CD4-positive, alpha-beta T cell treated with Interleukin-2 at 100 ng/mL for 4 hours (primary cell): ENCODE results near the gene FGD6.
"Not testable (repeated sequence)": the region's sequence is repeated elsewhere in the genome, so short reads cannot be mapped to it uniquely, and the experiment has no call there.

Experiments used
- DNase-seq: peaks from one replicate; pipeline ENCODE4 v3.0.0-alpha.2; 2020; ENCODE audit warnings: low spot score

FGD6 gene

DNA sequence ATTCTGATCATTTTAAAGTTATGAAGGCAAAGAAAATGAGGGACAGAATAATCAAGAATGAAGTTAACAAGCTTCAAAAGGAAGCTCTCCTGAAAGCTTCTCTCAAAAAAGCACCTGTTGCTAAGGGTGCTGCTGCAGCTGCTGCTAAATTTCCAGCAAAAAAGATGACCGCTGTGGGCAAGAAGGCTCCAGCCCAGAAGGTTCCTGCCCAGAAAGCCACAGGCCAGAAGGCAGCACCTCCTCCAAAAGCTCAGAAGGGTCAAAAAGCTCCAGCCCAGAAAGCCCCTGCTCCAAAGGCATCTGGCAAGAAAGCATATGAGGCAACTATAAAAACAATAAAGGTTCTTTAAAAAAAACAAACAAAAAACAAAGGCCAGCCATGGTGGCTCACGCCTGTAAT lies 91.2 kb downstream of the FGD6 start:
- DNase-seq = no peak

DNA sequence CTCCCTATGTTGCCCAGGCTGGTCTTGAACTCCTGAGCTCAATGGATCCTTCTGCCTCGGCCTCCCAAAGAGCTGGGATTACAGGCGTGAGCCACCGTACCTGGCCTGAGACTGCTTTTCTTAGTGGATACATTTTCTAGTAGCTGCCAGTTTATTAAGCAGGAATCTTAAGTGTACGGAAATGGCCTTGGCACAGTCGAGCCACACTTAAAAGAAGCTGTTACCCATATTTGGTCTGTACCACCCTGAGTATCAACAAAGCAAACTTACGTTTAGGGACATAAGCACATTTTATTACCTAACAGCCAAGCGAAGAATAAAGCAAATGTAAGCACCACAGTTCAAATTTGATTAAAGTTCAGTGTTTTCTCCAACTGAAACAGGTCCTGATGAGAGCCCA lies 93.2 kb downstream of the FGD6 start:
- DNase-seq = no peak

DNA sequence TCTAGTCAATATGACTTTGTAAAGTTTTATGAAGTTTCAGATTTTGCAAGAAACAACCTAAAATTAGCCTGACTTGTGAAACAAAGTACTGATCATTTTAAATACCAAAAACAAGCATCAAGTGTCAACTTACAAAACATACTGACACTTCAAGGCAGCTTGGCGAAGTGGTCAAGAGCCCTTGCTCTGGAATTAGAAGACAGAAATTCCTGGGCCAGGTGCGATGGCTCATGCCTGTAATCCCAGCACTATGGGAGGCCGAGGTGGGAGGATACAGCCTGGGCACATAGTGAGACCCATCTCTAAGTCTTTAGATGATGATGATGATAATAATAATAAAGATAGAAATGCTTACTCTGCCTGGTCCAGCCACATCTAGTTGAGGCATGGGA lies 98.5 kb downstream of the FGD6 start:
- DNase-seq = no peak

DNA sequence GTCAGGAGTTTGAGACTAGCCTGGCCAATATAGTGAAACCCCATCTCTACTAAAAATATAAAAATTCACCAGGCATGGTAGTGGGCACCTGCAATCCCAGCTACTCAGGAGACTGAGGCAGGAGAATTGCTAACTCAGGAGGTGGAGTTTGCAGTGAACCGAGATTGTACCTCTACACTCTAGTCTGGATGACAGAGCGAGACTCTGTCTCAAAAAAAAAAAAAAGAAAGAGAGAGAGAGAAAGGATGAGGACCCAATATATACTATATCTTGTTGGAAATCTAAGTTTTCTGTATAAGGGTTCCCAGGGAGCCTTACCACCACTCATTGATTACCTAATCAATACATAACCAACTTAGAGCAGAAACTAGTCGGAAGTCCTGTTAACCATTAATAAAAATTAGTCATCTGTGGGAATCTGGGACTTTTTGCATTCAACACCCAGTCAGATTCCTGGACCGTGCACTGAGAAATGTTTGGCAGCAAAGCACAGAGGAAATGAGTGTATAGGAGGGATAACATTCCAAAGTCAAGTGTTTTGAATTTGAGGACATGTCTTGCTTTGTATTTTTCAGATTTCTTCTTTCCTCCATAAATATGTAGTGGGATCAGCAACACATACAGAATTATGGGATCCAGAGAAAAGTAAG lies 99.0 kb downstream of the FGD6 start:
- no peak for DNase-seq

DNA sequence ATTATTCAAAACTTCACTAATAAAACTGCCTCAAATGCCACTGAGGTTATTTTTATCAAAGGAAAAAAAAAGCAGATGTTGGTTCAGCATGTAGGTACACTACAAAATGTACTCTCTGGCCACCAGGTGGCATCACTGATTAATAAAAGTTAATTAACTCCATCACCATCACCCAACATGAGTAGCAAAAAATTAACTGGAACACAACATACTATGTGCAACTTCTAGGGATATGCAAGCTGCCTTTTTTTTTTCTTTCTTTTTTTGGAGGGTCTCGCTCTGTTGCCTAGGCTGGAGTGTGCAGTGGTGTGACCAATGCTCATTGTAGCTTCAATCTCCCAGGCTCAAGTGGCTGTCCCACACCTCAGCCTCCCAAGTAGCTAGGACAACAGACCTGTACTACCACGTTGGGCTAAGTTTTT lies 100.1 kb downstream of the FGD6 start:
- peak; percentile 76 for DNase-seq

DNA sequence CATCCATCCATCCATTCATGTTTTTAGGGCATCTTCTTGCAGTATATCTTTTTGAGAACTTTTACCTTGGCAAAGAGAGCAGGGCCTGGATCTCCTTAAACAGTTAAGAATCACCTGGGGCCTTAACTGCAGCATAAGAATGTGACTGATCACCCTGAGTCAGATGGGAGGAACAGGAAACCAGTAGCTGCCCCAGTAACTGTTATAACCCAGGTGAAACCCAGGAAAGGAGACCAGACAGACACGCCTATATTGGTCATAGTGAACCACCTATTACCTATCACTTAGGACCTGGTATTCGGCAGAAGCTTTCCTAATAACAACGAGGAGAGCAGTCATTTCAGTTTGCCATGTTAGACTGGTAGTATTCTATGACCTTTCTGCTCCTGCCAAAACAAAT lies 100.5 kb downstream of the FGD6 start:
- DNase-seq = peak; percentile 5

DNA sequence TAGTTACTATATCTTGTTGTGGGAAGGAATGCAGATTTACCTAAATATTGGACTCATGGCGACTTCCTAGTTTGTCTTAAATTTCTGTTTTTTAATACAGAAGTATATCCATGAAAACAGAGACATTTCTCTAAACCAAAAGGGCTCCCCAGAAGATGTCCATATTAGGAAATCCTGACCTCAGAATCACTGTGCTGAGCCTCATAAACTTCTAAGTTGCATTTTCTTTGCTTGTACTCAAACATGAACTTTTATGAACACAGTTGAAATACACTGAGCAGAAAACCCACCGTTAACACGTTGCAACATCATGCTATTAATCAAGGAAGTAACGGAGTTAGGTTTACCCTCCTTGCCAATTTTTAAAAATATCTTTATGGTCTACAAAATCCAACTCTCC lies 100.9 kb downstream of the FGD6 start:
- DNase-seq = no peak

DNA sequence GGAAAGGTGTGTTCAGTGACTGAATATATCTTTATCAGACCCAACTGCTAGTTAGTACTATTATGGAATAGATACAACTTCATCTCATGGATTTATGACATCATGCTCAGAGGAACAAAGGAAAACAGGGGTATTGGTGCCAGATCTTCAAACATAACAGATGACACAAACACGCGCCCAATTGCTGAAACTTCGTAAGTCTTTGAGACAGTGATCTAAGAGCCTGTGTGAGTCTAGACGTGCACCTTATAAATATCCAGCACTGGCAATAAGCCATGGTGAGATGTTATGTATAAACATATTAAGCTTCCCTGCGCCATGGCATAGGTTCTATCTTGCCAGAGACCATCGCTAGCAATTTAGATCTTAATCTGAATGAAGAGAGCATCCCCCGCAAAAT lies 101.6 kb downstream of the FGD6 start:
- DNase-seq = no peak

DNA sequence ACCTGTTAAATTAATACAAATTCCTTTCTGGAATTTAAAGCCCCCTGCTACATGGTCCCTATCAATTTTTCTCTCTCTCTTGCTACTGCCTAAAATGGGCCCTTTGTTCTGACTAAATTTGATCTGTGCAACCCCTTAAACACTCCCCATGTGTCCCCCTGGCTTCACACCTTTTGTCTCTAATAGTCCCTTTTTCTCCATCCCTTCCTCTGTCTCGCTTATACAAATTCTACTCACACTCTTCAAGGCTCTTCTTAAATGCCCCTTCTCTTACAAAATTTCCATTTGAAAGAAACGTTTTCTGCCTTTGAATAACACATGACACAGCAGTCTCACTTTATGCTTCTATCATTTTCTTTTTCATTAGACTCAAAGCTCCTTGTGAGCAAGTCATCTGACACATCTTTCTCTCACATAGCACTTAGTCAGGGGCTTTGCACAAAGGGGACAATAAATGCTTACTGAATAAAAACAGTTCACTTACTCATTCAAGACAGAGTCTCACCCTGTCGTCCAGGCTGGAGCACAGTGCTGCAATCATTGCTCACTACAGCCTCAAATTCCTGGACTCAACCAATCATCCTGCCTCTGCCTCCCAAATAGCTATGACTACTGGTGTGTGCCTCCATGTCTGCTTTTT lies 102.4 kb downstream of the FGD6 start:
- no peak for DNase-seq

DNA sequence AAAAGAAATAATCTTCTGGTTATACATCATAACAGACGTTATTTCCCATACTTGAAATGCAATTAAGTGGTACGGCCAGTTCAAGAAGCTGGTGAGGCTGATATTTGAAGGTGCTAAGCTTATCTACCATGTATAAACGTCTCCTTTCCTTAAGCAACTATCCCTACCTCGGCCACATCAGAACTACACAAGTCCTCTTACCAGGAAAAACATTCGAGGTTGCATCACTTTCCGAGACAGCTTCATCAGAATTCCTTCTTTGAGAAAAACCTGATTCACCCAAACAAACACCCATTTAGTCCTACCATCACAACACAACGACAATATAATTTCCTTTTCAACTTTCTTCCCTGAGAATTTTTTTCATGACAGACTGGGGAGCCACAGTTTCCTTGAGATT lies 109.9 kb downstream of the FGD6 start:
- no peak for DNase-seq

DNA sequence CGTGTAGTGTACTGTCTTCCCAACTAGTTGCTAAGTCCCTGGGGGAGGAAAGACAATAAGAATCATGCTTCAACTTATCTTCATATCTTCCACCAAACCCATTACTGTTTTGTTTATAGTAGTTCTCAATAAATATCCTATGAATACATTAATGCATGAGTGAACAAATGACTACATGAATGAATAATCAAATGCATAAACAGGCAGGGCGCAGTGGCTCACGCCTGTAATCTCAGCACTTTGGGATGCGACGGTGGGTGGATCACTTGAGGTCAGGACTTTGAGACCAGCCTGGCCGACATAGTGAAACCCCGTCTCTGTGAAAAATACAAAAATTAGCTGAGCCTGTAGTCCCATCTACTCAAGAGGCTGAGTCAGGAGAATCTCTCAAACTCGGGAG lies 111.7 kb downstream of the FGD6 start:
- no peak for DNase-seq

DNA sequence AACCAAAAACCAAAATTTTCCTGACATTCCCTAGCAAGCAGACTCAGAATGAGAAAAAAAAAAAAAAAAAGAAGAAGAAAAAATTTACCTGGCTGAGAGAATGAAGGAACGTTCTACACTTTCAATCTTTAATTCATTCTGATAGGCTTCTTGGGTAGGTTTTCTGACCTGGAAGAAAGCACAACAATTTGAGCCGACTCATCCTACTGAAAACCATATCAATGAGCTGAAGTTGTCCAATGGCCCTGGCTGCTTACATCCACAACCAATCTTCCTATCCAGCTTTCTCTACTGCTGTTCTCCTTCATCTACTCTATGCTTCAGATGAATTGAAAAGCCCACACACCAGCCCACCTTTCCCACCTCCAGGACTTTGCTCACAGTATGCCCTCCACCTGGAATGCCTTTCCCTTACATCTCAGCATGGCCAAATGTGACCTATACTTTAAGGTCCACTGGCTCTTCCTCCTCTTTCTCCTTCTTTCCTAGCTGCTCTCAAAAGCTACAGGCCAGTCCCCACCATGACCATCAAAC lies 112.3 kb downstream of the FGD6 start:
- no peak for DNase-seq

DNA sequence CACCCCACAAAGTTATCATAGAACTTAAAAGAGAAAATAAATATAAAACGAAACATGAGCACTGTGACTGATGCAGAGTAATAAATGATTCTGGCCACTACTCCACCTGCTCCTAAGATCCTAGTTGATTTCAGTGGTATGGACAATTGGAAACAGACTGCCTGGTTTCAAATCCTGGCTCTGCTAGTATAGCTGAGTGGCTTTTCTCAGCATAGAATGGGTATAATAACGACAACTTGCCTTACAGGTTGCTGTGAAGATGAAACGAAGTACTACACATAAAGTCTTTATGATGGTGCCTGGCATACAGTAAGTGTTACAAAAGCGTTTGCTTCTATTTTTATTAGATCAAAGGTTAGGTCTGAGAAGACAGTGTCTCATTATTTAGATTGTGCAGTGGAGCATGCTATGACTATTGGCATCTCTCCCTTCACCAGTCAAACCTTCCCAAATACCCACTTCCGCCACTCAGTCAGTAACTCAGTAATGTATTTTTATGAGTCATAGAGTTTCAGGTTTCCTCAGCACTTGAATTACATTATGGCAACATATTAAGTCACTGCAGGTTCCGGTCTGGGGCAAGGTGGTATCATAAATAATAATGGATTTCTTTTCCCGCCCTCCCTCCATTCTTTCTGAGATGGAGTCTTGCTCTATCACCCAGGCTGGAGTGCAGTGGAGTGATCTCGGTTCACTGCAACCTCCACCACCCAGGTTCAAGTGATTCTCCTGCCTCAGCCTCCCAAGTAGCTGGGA lies 114.2 kb downstream of the FGD6 start:
- DNase-seq = peak; percentile 46

DNA sequence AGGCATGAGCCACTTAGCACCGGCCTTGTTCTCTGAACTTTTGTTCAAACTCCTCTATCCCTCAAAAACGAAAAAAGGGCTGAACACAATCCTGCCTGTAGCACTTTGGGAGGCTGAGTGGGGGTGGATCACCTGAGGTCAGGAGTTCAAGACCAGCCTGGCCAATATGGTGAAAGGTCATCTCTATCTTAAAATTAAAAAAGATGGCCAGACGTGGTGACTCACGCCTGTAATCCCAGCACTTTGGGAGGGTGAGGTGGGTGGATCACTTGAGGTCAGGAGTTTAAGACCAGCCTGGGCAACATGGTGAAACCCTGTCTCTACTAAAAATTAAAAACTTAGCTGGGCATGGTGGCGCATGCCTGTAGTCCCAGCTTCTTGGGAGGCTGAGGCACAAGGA lies 115.3 kb downstream of the FGD6 start:
- not testable (repeated sequence) for DNase-seq

DNA sequence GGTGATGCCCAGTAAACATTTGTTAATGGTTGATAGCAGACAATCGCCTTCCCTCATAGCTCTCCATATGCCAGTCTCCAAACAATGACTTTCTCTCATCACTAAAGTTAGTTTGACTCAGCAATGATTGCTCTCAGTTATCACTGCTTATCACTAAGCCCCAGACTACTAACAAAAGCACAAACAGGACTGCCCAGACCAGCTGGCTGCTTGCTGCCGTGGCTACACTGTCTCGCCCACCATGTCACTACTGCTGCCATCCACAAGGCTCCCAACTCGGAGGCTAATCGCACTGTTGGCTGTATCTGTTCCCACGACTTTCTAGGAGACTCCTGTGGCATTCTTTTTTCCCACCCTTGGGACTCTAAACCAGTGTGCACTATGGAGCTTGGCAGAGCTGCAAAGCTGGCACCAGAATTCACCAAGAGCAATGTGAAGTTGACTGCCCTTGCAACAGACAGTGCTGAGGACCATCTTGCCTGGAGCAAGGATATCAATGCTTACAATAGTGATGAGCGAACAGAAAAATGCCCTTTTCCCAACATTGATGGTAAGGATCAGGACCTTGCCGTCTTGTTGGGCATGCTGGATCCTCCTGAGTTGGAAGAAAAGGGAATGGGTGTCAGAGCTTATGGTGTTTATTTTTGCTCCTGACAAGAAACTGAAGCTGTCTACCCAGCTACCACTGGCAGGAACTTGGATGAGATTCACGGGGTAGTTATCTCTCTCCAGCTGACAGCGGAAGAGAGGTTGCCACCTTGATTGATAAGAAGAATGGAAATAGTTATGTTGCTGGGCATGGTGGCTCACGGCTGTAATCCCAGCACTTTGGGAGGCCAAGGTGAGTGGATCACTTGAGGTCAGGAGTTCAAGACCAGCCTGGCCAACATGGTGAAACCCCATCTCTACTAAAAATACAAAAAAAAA lies 116.7 kb downstream of the FGD6 start:
- no peak for DNase-seq

DNA sequence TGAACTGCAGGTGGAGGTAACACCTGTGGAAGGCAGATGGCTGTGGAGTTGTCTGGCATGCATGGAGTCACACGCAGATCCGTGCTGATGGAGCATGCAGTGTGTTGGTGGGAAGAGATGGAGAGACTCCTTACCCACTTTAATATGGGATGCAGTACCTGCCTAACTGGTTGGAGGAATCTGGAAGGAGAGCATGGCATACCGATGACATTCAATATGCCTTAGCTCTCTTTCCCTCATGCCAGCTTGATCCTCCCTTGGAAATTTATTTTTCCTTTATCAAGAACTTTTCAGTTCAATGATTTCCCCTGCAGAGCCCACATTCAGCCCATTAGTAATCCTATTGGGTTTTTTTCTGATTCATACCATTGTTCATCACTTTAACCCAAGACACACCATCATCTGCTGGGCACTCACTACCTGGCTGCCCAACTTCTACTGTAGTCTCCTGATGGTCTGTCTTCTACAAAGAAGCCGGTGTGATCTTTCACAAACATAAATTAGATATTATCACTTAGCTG lies 117.9 kb downstream of the FGD6 start:
- DNase-seq = no peak

DNA sequence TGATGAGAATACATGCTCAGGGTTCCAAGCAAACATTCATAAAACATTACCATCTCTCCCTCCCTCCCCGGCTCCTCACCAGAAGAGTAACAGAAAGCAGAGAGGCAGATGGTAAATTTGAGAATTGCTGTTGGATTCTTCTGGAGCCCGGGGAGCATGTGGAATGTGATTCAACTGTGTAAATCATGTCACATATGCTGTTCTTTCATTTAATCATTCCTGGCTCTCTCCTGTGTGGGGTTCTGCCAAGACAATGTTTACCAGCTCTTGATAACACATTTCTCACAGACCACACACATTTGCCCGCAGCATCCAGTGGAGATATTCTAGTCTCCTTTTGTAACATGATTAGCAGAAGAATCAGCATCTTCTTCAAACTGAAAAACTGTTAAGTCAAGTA lies 120.4 kb downstream of the FGD6 start:
- no peak for DNase-seq

DNA sequence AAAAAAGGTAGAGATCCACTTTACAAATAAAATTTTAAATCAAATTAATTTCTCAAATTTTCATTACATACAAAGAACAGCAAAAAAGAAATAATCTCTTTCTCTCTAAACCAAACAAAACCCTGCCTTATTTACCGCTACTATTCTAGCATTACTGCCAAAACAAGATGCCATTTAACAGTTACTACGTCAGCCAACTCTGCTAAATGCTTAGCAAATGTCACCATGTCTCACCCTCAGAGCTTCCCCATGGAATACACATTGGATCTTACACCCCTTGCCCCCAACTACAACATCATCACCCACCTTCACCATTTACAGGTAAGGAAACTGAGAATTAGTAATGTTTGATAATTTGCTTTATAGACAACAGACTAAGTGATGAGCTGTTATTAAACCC lies 120.9 kb downstream of the FGD6 start:
- DNase-seq = no peak

DNA sequence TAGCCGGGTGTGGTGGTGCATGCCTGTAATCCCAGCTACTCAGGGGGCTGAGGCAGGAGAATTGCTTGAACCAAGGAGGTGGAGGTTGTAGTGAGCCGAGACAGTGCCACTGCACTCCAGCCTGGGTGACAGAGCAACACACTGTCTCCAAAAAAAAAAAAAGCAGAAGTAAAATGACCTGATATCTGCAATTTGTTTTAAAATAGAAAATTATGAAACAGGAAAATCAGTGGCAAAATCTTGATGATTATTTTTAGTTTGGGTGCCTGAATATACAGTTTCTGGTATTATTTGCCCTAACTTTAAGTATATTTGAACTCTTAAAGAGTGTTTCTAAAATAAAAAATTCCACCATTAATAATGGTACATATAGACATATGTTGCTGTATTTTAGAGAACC lies 121.4 kb downstream of the FGD6 start:
- DNase-seq = not testable (repeated sequence)

DNA sequence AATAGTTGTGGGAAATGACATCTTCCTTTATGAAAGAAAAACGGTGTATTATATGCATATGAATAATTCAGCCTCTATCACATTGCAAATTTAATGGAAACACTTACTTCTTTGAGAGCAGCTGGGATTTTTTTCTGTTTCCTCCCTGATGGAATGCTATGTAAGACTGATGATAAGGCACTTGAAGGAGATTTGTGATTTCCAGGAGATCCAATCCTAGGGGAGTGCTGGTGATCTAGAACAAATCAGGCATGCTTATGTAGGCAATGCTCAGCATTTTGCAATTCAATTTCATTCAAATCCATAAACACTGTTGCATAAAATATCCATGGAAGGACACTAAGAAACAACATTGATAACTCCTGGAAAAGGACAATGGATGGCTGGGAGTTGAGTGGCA lies 127.8 kb downstream of the FGD6 start:
- DNase-seq = no peak

DNA sequence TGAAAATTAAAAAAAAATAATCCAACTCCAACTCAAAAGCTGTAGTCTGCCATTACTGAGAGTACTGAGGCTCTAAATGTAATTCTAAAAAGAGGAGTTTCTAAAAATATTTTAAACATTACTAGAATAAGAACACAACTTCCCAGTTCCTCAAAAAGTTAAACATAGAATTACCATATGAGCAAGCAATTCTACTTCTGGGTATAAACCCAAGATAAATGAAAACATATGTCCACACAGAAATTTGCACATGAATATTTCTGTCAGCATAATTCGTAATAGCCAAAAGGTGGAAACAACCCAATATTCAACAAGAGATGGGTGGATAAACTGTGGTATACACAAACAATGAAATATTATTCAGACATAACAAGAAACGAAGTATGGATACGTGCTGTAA lies 128.9 kb downstream of the FGD6 start:
- no peak for DNase-seq

DNA sequence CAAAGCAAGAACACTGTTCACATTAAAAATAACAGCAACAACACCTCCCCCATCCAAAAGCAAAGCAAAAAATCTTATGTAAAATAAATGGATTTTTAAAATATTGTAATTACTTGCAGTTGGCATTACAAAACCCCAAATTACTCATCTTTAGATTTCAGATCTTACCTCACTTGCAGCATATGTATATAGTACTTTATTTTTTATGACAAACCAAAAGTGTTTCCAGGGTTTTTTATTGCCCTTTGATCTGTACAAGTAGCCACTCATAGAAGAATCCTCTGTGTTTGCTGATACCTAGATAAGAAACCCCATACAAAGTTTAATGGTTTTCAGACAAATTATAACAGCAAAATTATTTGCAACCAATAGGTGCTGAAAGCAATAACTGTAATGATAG lies 131.7 kb downstream of the FGD6 start:
- DNase-seq = no peak
